ENCODE measurements around the gene SIMC1.

The SIMC1 gene

DNA sequence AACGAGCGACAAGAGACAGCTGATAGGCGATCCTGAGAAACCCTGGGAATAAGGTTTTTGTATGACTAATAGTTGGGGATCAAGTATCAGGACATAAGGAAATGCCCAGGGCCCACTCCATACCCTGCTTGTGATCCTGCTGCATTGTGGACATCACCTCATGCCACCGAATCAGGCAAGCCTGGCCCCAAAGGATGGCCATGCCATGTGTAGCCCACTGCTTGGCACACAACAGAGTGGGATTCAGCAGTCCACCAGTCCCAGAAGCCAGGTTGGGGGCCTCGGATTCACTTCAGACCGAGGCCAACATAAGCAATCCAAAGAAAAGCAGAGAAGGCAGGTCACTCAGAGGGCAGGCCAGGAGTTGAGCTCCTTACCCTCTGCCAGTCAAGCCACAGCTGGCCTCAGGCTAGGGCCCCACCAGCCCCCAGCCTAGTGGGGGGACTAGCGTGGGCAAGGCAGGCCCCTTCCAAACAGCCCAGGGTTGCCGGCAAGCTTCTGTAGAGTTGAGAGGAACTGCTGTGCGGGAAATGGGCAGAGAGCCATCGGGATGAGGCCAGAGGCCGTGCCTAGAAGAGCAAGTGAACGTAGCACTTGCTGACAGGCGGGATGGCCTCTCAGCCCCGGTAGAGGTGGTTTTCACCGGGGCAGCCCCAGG lies 145.2 kb downstream of the SIMC1 start:
- TF ChIP-seq ESRRG (CRISPR knock-in tag; IDR thresholded peaks at IDR 0.05) (no peak), CSDC2 (CRISPR knock-in tag; IDR thresholded peaks at IDR 0.05) (no peak), OSR1 (CRISPR knock-in tag; IDR thresholded peaks at IDR 0.05) (no peak), ZNF70 (CRISPR knock-in tag; IDR thresholded peaks at IDR 0.05) (no peak), ZFP3 (CRISPR knock-in tag; IDR thresholded peaks at IDR 0.05) (no peak), ZNF565 (CRISPR knock-in tag; conservative IDR thresholded peaks at IDR 0.05; ENCODE audit: low read depth) (no peak), ZNF8 (CRISPR knock-in tag; IDR thresholded peaks at IDR 0.05) (no peak), ARNTL (CRISPR knock-in tag; IDR thresholded peaks at IDR 0.05; ENCODE audit: borderline replicate concordance, low read depth) (no peak), BACH2 (CRISPR knock-in tag; IDR thresholded peaks at IDR 0.05; ENCODE audit: borderline replicate concordance) (no peak), TOX (CRISPR knock-in tag; IDR thresholded peaks at IDR 0.05; ENCODE audit: borderline replicate concordance) (no peak), TCF4 (CRISPR knock-in tag; IDR thresholded peaks at IDR 0.05; ENCODE audit: borderline replicate concordance) (no peak), SNAI2 (CRISPR knock-in tag; IDR thresholded peaks at IDR 0.05) (no peak)
- TF ChIP-seq, protein P1, sequence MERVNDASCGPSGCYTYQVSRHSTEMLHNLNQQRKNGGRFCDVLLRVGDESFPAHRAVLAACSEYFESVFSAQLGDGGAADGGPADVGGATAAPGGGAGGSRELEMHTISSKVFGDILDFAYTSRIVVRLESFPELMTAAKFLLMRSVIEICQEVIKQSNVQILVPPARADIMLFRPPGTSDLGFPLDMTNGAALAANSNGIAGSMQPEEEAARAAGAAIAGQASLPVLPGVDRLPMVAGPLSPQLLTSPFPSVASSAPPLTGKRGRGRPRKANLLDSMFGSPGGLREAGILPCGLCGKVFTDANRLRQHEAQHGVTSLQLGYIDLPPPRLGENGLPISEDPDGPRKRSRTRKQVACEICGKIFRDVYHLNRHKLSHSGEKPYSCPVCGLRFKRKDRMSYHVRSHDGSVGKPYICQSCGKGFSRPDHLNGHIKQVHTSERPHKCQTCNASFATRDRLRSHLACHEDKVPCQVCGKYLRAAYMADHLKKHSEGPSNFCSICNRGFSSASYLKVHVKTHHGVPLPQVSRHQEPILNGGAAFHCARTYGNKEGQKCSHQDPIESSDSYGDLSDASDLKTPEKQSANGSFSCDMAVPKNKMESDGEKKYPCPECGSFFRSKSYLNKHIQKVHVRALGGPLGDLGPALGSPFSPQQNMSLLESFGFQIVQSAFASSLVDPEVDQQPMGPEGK (CRISPR knock-in tag; IDR thresholded peaks at IDR 0.05; ENCODE audit: borderline replicate concordance), result no peak
- no peak for ATAC-seq

DNA sequence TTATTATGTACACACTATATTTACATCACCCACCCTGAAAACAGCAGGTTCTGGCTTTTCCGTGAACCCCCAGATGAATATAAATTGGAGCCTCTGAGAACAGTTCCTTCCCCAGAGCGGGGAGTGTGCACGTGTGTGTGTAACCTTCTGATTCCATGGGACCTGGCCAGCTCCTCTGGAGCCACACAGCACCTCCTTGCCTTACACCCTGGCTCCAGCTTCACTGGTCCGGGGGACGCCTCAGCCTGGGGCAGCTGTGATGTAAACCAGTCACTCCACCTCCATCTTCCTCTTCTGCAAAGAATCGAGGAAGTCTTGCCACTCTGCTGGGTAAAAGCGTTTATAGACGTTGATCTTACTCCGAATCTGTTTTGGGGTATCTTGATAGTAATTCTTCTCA lies 145.7 kb downstream of the SIMC1 start:
- TF ChIP-seq, protein P1 (CRISPR knock-in tag; IDR thresholded peaks at IDR 0.05; ENCODE audit: borderline replicate concordance), result no peak
- TF ChIP-seq, protein P2, sequence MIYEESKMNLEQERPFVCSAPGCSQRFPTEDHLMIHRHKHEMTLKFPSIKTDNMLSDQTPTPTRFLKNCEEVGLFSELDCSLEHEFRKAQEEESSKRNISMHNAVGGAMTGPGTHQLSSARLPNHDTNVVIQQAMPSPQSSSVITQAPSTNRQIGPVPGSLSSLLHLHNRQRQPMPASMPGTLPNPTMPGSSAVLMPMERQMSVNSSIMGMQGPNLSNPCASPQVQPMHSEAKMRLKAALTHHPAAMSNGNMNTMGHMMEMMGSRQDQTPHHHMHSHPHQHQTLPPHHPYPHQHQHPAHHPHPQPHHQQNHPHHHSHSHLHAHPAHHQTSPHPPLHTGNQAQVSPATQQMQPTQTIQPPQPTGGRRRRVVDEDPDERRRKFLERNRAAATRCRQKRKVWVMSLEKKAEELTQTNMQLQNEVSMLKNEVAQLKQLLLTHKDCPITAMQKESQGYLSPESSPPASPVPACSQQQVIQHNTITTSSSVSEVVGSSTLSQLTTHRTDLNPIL (CRISPR knock-in tag; IDR thresholded peaks at IDR 0.05; ENCODE audit: low read depth), result no peak
- no peak for TF ChIP-seq ISL1 (CRISPR knock-in tag; IDR thresholded peaks at IDR 0.05)
- TF ChIP-seq, protein P3, sequence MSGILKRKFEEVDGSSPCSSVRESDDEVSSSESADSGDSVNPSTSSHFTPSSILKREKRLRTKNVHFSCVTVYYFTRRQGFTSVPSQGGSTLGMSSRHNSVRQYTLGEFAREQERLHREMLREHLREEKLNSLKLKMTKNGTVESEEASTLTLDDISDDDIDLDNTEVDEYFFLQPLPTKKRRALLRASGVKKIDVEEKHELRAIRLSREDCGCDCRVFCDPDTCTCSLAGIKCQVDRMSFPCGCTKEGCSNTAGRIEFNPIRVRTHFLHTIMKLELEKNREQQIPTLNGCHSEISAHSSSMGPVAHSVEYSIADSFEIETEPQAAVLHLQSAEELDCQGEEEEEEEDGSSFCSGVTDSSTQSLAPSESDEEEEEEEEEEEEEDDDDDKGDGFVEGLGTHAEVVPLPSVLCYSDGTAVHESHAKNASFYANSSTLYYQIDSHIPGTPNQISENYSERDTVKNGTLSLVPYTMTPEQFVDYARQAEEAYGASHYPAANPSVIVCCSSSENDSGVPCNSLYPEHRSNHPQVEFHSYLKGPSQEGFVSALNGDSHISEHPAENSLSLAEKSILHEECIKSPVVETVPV (CRISPR knock-in tag; IDR thresholded peaks at IDR 0.05), result no peak
- no peak for TF ChIP-seq ZFP30 (CRISPR knock-in tag; IDR thresholded peaks at IDR 0.05)
- no peak for ATAC-seq

DNA sequence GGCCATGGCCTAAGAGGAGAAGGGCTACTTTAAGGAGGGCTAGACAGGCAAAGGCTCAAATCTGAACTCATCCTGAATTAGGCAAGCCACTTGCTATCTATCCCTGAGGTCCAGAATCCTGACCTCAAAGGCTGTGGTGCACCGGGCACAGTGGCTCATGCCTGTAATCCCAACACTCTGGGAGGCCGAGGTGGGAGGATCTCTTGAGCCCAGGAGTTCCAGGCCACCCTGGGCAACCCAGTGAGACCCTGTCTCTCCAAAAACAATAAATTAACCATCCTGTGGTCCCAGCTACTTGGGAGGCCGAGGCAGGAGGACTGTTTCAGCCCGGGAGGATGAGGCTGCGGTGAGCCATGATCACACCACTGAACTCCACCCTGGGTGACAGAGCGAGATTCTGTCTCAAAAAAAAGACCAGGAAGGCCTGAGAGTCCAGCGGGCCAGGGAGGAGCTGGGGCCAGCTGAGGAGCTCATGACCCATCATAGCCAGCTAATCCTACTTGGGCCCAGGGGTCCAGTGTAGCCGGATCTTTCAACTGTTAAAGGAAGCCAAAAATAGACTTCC lies 146.2 kb downstream of the SIMC1 start:
- no peak for ATAC-seq
- TF ChIP-seq RARB (CRISPR knock-in tag; IDR thresholded peaks at IDR 0.05) (no peak), ZFP3 (CRISPR knock-in tag; IDR thresholded peaks at IDR 0.05) (no peak), ZNF565 (CRISPR knock-in tag; conservative IDR thresholded peaks at IDR 0.05; ENCODE audit: low read depth) (no peak), TCF4 (CRISPR knock-in tag; IDR thresholded peaks at IDR 0.05; ENCODE audit: borderline replicate concordance) (no peak), ISL1 (CRISPR knock-in tag; IDR thresholded peaks at IDR 0.05) (no peak), ESRRG (CRISPR knock-in tag; IDR thresholded peaks at IDR 0.05) (no peak), BACH2 (CRISPR knock-in tag; IDR thresholded peaks at IDR 0.05; ENCODE audit: borderline replicate concordance) (no peak), ARNTL (CRISPR knock-in tag; IDR thresholded peaks at IDR 0.05; ENCODE audit: borderline replicate concordance, low read depth) (no peak), PPARA (CRISPR knock-in tag; IDR thresholded peaks at IDR 0.05; ENCODE audit: borderline replicate concordance) (no peak), ZC3H10 (CRISPR knock-in tag; IDR thresholded peaks at IDR 0.05) (no peak), TOX (CRISPR knock-in tag; IDR thresholded peaks at IDR 0.05; ENCODE audit: borderline replicate concordance) (no peak)
- TF ChIP-seq, protein P4, sequence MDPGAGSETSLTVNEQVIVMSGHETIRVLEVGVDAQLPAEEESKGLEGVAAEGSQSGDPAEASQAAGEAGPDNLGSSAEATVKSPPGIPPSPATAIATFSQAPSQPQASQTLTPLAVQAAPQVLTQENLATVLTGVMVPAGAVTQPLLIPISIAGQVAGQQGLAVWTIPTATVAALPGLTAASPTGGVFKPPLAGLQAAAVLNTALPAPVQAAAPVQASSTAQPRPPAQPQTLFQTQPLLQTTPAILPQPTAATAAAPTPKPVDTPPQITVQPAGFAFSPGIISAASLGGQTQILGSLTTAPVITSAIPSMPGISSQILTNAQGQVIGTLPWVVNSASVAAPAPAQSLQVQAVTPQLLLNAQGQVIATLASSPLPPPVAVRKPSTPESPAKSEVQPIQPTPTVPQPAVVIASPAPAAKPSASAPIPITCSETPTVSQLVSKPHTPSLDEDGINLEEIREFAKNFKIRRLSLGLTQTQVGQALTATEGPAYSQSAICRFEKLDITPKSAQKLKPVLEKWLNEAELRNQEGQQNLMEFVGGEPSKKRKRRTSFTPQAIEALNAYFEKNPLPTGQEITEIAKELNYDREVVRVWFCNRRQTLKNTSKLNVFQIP (CRISPR knock-in tag; IDR thresholded peaks at IDR 0.05; ENCODE audit: borderline replicate concordance, low read depth), result no peak
